Stimulated activated CD8-positive, alpha-beta memory T cell treated with anti-CD3 and anti-CD28 coated beads, Interleukin-15, amount 100 ng/mL, for 1 hour (primary cell): ENCODE measurements around the gene TTC7B.

ENCODE experiments used
- DNase-seq: peaks from one replicate; pipeline ENCODE4 v3.0.0-alpha.2; 2020; ENCODE audit warnings: low read depth

The TTC7B gene

DNA sequence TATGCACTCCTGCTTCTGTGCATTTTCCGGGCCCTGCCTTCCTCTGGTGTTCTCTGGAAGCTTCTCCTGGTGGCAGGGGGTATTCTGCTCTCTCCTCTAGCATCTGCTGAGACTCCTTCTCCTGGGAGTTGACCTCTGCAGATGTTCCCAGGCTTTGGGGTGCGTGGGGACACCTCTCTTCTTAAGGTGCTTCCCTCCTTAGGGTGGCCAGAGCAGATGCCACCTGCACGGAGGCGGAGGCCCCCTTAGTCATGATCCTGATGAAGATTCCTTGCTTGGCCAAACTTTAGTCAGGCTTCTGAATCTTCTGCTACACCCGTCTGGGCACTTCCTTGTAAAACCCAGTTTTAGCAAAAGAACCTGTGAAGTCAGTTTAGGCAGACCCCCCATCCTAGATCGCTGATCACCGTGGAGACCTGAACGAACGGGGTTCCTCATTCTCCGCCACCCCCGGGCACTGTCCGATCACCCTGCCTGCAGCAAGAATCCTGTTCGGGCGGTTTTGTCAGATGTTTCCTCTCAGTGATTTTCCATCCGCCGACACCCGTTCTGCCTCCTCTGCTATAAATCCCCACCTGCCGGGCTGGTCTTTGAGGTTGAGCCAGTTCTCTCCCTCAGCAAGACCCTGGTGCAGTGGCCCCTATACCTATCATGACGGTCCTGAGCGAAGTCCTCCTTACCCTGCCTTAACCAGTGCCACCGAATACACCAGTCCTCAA lies 307.5 kb downstream of the TTC7B start:
- no peak for DNase-seq

DNA sequence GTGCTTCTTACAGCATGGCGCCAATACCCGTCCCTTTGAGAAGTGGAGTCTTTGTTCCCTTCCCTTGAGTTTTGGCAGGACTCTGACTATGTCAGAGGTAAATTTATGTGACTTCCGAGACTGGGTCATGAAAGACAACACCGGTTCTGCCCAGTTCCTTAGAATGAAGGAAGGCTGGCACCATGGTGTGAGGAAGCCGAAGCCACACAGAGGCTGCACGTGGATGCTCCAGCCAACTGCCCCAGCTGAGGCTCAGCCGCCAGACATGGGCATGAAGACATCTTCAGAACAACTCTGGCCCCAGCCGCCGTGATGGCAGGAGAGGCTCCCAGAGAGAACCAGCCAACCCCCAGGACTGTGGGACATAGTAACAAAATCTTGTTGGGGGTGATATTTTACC lies 308.2 kb downstream of the TTC7B start:
- DNase-seq, result no peak

DNA sequence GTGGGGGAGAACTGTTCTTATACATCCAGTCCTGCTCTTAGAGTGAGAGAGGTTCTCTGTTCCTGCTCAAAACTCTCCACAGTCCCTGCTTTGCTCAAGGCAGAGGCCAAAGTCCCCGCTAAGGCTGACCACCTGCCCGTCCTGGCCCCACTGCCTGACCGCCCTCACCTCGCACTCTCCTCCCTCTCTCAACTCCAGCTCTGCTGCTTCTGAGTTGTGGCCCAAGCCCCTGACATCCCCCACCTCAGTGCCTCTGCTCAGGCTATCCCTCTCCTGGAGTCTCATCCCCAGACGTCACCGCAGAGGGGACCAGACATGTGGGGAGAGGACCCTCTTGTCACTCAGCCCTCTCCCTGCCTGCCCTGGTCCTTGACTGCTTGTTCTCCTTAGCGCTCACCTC lies 308.8 kb downstream of the TTC7B start:
- no peak for DNase-seq

GRCh38 chr14:90506748-90507147 lies 309.5 kb downstream of the TTC7B start:
- no peak for DNase-seq

DNA sequence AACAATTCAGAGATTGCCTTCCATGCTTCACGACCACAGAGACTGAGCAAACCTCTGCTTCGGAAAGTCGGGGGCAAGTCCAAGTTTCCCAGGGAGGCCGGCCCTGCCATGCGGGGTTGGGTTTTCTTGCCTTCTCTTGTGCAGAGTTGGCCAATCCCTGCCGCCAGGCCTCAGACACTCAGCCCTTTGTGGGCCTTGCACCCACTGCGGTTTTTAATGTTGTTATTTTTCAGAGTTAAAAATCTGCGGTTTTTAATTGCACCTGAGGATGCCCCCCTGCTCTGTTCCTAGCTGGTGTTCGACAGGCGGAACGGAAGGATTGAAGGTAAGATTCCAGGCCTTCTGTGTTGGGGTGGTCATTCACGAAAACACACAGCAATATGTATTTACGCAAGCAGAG lies 310.7 kb downstream of the TTC7B start:
- no peak for DNase-seq

- DNase-seq, result no peak
Measured at GRCh38 chr14:90504643-90505042, 311.6 kb downstream of the TTC7B start.

DNA sequence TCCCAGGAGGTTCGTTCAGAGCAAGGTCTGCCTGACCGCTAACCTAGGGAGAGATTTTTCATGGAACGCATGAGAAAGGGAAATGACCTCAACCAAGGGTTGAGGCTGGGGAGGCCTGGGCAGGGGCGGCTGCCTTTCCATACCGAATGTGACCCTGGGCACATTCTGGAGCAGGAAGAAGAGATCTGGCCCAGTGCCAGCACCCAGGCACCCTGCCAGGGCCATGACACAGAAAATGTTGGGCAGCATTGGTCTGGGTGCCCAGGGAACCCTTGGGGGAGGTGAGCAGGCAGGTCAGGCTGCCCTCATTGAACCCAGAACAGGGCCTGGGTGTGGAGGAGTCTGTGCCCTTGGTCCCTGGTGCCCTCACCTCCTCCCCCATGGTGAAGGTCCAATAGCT lies 312.6 kb downstream of the TTC7B start:
- no peak for DNase-seq

GRCh38 chr14:90502760-90503159 lies 313.5 kb downstream of the TTC7B start:
- no peak for DNase-seq

DNA sequence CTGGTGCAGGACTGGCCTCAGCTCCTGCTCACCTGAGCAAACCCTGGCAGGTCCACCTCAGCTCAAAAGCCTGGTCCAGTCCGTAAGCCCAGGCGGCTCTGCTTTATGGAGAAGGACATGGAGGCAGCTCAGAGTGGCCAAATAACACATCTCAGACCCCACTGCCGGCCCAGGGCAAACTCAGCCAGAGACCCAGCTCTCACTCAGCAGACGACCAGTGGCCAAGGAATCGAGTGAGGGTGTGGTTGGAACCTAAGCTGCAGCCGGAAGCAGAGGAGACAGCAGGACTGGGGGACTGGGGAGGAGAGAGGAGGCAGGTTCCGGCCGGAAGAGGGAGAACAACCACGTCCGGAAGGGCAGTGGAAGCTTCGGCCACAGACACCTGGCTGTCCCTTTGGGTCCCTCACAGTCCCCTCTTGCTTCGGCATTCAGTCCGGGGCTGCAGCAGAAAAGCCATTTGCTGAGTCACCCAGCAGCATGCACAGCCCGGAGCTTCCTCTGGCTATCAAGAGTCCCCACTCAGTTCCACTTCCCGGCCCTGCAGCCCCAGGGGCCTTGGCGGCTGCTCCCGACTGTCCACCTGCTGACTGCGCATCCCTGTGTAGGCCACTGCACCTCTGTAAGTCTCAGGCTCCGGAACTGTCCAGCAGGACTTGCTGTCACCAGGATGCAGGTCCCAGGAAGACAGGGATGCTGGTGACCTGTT lies 315.4 kb downstream of the TTC7B start:
- no peak for DNase-seq

GRCh38 chr14:90499908-90500664 lies 316.1 kb downstream of the TTC7B start:
- no peak for DNase-seq

DNA sequence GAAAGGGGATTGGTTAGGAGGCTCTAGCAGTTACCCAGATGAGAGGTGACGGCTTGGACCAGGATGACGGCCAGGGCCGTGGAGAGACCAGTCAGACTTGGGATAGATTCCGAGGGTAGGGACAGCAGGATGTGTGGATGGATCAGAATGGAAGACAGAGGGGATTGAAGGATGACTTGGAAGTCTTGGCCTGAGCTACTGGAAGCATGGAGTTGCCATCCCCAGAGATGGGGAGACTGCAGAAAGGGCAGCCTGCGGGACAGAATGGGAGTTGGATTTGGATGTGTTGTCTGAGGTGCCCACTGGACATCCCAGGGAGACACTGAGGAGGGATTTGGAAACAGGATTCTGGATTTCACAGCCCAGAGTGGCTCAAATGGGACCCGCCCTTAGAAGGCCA lies 317.1 kb downstream of the TTC7B start:
- no peak for DNase-seq

DNA sequence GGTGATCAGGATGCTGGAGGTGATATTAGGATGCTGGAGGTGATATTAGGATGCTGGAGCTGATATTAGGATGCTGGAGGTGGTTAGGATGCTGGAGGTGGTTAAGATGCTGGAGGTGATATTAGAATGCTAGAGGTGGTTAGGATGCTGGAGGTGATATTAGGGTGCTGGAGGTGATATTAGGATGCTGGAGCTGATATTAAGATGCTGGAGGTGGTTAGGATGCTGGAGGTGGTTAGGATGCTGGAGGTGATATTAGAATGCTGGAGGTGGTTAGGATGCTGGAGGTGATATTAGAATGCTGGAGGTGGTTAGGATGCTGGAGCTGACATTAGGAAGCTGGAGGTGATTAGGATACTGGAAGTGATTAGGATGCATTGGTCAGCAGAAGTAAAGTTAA lies 318.0 kb downstream of the TTC7B start:
- DNase-seq, result no peak

- DNase-seq, result no peak
Measured at GRCh38 chr14:90496379-90496778, 319.9 kb downstream of the TTC7B start.

DNA sequence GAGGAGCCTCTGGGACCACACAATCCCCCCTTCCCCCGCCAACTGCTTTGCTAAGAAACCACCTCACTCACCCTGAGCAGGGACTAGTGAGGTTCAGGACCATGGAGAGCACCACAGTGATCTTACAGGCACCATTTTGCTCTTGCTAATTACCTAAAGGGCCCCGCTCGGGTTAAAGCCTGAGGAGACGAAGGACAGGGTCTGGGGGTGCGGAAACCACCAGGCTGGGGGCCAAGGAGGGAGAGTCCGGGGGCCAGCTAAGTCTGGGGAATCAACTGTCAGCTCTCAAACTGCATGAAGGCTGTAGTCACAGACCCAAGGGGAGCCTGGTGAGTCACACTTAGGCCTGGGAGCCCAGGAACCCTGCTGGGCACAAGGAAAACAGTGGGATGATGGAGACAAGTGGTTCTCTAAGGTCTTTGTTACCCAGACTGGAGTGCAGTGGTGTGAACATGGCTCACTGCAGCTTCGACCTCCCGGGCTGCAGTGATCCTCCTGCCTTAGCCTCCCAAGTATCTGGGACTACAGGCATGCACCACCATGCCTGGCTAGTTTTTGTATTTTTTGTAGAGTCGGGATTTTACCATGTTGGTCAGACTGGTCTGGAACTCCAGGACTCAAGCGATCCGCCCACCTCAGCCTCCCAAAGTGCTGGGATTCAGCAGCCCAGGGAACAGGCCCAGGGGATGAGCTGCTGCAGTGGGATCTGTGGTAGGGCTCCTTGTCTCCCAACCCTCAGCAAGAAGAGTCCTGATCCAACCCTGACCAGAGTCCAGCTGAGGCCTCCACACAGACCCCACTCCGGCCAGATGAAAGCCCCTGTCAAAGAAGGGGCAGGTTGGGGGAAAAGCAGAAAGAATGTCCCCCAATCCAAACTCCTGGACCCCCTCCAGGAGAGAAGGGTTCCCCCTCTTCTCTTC lies 320.6 kb downstream of the TTC7B start:
- DNase-seq, result no peak

DNA sequence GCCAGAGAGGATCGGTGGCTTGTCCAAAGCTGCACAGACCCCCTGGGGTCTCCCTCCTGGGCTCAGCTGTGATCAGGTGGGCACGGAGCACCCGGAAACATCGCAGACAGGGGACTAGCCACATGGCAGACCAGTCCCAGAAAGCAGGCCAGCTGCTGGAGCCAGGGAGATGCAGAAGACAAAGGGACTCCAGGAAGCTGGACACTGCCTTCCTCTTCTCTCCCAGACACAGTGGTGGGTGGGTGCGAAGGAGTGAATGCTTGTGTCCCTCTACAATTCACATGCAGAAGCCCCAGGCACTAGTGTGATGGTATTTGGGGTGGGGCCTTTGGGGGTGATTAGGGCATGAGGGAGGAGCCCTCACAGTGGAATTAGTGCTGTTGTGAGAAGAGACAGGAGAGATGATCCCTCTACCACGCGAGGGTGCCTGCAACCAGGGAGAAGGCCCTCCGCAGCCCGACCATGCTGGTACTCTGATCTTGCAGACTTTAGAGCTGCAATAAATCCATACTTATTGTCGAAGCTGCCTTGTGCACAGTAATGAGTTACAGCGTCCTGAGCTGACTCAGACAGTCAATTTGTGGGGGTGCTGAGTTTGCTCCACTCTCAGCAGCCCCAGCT lies 324.2 kb downstream of the TTC7B start:
- DNase-seq, result no peak

DNA sequence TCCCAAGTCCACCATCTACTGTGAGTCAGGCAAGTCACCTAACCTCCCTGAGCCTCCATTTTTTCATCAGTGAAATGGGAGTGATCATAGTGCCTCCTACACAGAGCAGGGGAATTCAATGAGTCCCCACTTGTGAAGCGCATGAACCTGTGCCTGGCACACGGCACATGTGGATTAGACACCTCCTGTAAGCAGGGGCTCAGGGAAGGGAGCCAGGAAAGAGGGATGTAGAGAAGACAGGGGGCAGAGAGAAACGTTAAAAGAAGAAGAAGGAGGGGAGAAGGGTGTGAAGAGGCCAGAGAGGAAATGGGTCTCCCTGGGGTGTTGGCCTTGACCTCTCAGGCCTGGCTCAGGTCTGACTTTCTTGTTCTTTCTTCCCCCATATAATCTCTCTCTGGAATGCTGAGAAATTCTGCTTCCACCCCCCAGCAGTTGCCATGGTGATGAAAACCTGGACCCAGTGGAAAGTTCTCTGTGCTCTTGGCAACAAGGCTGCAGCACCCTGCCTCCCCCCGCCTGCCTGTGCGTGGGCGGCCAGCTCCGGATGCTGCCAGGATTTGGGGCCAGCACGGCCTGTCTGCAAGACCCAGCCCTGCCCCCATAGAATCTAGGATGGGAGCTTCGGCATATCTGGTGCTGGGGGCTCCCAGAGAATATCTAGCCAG lies 324.9 kb downstream of the TTC7B start:
- no peak for DNase-seq

GRCh38 chr14:90490720-90491050 lies 325.5 kb downstream of the TTC7B start:
- DNase-seq, result no peak

DNA sequence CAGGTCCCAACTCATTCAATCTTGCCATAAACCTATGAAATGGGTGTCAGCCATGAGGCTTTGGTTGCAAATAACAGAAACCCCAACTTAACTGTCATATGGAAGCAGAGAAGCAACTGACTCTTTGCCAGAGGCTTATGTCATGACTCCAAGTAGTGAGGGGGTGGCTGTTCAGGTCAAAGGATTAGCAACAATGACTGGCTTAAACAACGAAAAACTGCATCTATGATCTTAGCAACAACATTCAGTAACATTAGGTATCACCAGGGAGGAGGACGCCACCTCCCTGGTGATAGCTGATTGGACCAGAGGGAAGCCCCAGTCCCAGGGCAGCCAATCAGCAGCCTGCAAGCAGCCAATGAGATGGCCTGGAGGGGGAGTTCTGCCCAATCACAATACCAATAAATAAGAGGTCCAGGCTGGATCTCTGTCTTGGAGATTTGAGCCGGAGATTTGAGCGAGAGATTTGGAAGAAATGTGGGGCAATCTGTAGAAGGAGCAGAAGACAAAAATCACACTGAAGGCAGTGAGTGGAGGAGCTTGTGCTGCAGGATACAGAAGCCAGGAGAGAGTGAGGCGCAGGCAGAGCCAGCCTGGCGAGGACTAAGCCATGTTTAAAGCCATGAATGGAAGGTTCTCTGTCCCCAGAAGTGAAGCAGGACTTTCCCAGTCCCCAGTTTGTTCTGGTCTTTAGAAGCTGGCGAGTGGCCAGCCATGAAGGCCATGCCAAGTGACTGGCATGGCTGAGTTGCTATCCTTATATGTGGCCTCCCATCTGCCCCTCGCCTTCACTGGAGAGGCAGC lies 326.1 kb downstream of the TTC7B start:
- DNase-seq, result no peak

DNA sequence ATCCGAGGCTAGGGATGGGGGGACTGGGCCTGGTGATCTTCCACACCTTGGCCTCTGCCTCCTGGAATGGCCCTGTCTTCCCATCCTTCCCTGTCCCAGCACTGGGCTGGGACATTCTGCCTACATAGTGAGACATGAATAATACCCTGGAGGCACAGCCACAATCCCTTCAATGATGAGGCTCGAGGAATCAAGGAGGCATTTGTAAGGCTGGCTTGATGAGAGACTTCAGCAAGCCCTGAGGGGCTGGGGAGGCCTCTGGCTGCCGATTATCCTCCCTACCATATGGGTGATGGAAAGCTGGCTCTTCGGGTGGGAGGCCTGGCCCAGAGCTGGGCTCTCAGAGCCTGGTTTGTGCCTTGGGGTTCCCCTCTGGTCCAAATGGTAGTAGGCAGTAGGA lies 326.9 kb downstream of the TTC7B start:
- DNase-seq, result no peak

DNA sequence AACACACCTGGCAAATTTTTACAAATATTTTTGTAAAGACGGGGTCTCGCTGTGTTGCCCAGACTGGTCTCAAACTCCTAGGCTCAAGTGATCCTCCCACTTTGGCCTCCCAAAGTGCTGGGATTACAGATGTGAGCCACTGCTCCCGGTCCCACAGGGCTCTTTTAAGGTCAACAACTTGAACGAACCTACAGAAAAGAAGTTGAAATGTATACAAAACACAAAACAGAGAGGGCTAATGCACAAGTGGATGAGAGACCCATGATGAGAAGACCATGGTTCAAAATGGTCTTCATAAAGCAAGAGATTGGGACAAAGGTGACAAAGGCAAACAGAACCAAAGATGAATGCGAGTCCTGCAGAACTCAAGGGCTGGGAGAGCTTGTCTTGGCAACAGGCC lies 328.0 kb downstream of the TTC7B start:
- DNase-seq, result no peak
